Vagina (tissue), 2 donors: ENCODE results near the gene PPP2R3B. TPM values are rescaled to one million over a fixed set of nuclear protein-coding genes. Genes with fewer than 3 reads are reported as not detected.
A peak's percentile ranks its signal among the peaks of the same experiment; 100 is the strongest.
"Not testable (repeated sequence)": the region's sequence is repeated elsewhere in the genome, so short reads cannot be mapped to it uniquely, and the experiment has no call there.

Source experiments
- DNase-seq, 2 donors: peaks; one replicate each; pipeline ENCODE4 v3.0.0-alpha.2; 2017; ENCODE audit errors: extremely low spot score in 2 of 2
- H3K27ac ChIP-seq: fragments of 200-600 bp; sonication (generic); one replicate; pipeline ENCODE4 v1.5.1; 2019
- H3K27me3 ChIP-seq: fragments of 200-600 bp; sonication (generic); one replicate; pipeline ENCODE4 v1.5.1; 2019
- H3K36me3 ChIP-seq, 2 donors: fragments of 200-600 bp; sonication (generic); one replicate each; pipeline ENCODE4 v1.5.1; 2017 to 2019
- H3K4me1 ChIP-seq: fragments of 200-600 bp; sonication (generic); one replicate; pipeline ENCODE4 v1.5.1; 2019
- H3K4me3 ChIP-seq, 2 donors: fragments of 200-600 bp; sonication (generic); 1 replicate in 1 of 2; 2 replicates in 1 of 2; pipeline ENCODE4 v1.5.1; 2016 to 2019
- H3K9me3 ChIP-seq: fragments of 200-600 bp; sonication (generic); one replicate; pipeline ENCODE4 v1.5.1; 2019
- POLR2A ChIP-seq, 2 donors: fragments of 450-650 bp; IDR thresholded peaks; one replicate each; pipeline ENCODE4 v1.6.1; 2017; ENCODE audit warnings: antibody characterized with exemption in 2 of 2, mild to moderate bottlenecking in 2 of 2, moderate library complexity in 2 of 2
- POLR2AphosphoS5 ChIP-seq, 2 donors: sonication (generic); formaldehyde crosslinking; IDR thresholded peaks; one replicate each; pipeline ENCODE4 v1.9.0; 2017; ENCODE audit warnings: antibody characterized with exemption in 2 of 2, mild to moderate bottlenecking in 2 of 2, low read depth in 1 of 2; ENCODE audit not compliant: insufficient read depth in 1 of 2
- intact Hi-C: fragments of 100-400 bp; cut with DNase I; formaldehyde crosslinking; loops from one replicate; pipeline ENCODE4 v1.15.1; 2023
- total RNA-seq: library from RNA; depleted of rRNA; stranded (reverse); fragments of >200 nt; gene quantifications from one replicate; pipeline ENCODE4 v1.2.3, GENCODE V29; 2016
- TF ChIP-seq, protein P1 (sequence below), 3 experiments: fragments of 450-650 bp in 2 of 3; fragments of 200-600 bp in 1 of 3; sonication (generic) in 1 of 3; IDR thresholded peaks; one replicate each; pipeline ENCODE4 v1.5.1; 2017 to 2019; ENCODE audit warnings: antibody characterized with exemption in 3 of 3, mild to moderate bottlenecking in 2 of 3, moderate library complexity in 2 of 3

The PPP2R3B gene
- total RNA-seq, 1 donor from 2014 or later: 28.5 TPM

DNA sequence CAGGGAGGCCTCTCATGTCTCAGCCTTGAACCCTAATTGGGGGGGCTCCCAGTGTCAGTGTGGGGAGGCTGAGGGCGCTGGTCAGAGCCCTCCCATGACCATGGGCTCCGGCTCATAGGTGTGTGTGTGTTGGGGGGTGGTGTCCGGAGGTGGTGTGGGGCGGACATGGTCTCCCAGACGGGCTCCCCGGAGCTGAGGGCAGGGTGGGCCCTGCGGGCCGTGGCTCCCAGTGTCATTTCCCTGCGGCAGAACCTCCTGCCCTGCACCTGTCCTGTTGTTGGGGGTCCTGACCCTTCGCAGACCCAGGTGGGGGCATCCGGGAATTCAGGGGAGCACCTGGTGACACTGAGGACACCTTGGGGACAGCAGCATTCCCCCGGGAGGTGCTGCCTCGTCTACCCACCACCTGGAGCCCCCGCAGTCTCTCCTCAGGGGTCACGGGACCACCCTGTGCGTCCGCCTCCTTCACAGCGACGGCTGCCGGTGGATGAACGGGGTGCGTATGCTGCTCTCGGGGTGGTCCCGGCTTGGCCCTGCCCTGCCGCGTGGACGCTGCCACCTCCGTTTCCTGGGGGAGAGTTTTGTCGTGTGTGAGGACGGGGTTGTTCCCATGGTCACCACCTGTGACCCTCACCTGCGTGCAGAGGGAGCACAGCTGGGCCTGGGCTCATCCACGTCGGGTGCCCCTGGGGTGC is 53.6 kb downstream of the PPP2R3B start:
- no peak for DNase-seq
- H3K27ac ChIP-seq: no peak overlapping the region
- intact Hi-C loops: loop anchor here (10.0 kb wide), 1 partner anchor 1092 kb away; no protein-coding TSS in a partner anchor
- H3K36me3 ChIP-seq: peaks cover 0 to 13% of the 10 kb centered on the region in 2 donors
- peaks cover 13% of the 10 kb centered on the region for H3K4me1 ChIP-seq
- H3K9me3 ChIP-seq: no peaks in the 10 kb centered on the region
- no peak overlapping the region for H3K4me3 ChIP-seq
- TF ChIP-seq POLR2AphosphoS5 (IDR thresholded peaks at IDR 0.05; ENCODE audit: insufficient read depth in 1 of 2, low read depth in 1 of 2): no peak
- no peak for TF ChIP-seq POLR2A (IDR thresholded peaks at IDR 0.05)
- TF ChIP-seq, protein P1, sequence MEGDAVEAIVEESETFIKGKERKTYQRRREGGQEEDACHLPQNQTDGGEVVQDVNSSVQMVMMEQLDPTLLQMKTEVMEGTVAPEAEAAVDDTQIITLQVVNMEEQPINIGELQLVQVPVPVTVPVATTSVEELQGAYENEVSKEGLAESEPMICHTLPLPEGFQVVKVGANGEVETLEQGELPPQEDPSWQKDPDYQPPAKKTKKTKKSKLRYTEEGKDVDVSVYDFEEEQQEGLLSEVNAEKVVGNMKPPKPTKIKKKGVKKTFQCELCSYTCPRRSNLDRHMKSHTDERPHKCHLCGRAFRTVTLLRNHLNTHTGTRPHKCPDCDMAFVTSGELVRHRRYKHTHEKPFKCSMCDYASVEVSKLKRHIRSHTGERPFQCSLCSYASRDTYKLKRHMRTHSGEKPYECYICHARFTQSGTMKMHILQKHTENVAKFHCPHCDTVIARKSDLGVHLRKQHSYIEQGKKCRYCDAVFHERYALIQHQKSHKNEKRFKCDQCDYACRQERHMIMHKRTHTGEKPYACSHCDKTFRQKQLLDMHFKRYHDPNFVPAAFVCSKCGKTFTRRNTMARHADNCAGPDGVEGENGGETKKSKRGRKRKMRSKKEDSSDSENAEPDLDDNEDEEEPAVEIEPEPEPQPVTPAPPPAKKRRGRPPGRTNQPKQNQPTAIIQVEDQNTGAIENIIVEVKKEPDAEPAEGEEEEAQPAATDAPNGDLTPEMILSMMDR (IDR thresholded peaks at IDR 0.05): no peak
- no peaks in the 10 kb centered on the region for H3K27me3 ChIP-seq

DNA sequence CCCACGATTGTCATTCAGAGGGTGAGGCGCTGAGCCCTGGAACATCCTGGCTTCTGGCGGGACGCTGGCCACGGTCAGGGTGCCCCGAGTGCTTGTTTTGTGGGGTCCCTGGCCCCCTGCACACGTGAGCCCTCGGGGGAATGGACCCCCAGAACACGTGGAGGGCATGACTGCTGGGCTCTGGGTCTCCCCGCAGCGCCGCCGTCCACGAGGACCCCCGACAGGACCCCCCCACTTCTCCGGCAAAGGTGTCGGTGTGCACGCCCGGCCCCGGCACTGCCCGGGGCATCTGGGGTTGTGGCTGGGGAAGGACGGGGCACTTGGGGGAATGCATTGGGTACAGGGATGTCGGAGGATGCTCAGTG is 54.2 kb downstream of the PPP2R3B start:
- H3K9me3 ChIP-seq: no peaks in the 10 kb centered on the region
- no peaks in the 10 kb centered on the region for H3K27me3 ChIP-seq
- no peak overlapping the region for H3K27ac ChIP-seq
- intact Hi-C loops: loop anchor here (10.0 kb wide), 1 partner anchor 1092 kb away; no protein-coding TSS in a partner anchor
- H3K4me3 ChIP-seq: no peak overlapping the region
- peaks cover 0 to 13% of the 10 kb centered on the region in 2 donors for H3K36me3 ChIP-seq
- no peak for TF ChIP-seq POLR2AphosphoS5 (IDR thresholded peaks at IDR 0.05; ENCODE audit: insufficient read depth in 1 of 2, low read depth in 1 of 2)
- H3K4me1 ChIP-seq: peaks cover 13% of the 10 kb centered on the region
- DNase-seq: no peak

DNA sequence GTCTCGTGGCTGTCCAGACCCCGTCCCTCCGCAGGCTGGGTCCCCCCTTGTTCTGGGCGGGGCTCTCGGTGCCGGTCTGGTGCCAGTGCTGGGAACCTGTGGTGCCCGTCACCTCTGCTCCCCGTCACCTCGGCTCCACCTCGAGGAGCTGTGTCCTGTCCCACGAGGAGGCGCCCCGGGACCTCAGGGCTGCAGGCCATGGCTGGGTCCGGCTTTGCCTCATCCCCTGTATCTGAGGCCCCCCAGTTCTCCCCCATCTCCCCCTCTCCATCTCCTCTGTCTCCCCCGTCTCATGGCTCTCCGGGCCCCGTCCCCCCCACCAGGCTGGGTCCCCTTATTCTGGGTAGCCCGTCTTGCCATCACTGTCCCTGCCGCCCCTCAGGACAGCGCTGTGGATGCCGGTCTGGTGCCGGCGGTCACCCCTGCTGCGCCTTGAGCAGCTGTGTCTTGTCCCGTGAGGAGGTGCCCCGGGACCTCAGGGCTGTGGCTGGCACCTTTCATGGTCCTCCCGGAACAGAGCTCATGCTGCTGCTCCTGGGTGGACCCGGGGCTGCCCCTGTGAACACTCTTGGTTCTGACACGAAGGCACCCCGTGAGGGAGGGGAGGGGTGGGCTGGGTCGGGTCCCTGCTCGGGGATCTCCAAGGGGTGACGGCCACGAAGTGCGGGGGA is 54.7 kb downstream of the PPP2R3B start:
- H3K27me3 ChIP-seq: no peaks in the 10 kb centered on the region
- H3K4me3 ChIP-seq: peak overlapping the region in 1 of 2 donors; percentile 21
- peaks cover 0 to 13% of the 10 kb centered on the region in 2 donors for H3K36me3 ChIP-seq
- intact Hi-C loops: loop anchor here (10.0 kb wide), 1 partner anchor 1093 kb away; no protein-coding TSS in a partner anchor
- DNase-seq: no peak
- H3K4me1 ChIP-seq: peaks cover 13% of the 10 kb centered on the region
- H3K9me3 ChIP-seq: no peaks in the 10 kb centered on the region
- TF ChIP-seq, protein P1 (IDR thresholded peaks at IDR 0.05): no peak
- TF ChIP-seq POLR2AphosphoS5 (IDR thresholded peaks at IDR 0.05; ENCODE audit: insufficient read depth in 1 of 2, low read depth in 1 of 2) (no peak), POLR2A (IDR thresholded peaks at IDR 0.05) (no peak)
- H3K27ac ChIP-seq: no peak overlapping the region

DNA sequence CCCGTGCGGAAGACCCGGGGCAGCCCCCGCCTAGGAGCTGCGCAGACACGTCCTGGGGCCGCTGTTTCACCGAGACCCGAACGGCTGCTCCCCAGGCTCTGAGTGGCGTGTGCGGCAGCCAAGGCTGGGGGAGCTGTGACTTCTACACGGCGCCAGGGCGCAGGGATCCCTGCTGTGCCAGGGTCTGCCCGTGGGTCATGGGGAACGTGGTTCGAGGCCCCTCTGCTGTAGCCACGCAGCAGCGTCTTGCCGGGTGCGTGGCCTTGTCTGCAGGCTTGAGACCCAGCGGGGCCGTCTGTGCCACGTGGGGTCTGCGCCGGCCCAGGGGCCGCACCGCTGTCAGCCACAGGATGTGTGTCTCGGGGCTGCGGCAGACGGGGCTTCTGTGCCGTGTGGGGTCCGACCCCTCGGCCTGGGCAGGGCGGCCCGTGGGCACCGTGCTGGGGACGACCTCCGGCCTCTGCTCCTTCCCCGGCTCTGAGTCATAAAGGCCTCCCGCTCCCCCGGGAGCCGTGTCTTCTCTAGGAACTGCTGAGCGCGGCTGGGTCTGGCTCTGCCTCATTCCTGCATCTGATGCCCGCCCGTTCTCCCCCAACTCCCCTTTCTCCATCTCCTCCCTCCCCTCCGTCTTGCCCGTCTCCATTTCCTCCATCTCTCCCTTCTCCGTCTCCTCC is 55.4 kb downstream of the PPP2R3B start:
- Histone ChIP-seq H3K4me1 (peaks cover 13% of the 10 kb centered on the region), H3K27me3 (no peaks in the 10 kb centered on the region), H3K36me3 (peaks cover 0 to 9% of the 10 kb centered on the region in 2 donors), H3K27ac (no peak overlapping the region), H3K4me3 (peak overlapping the region in 1 of 2 donors; percentile 21), H3K9me3 (no peaks in the 10 kb centered on the region)
- intact Hi-C loops: loop anchor here (10.0 kb wide), 1 partner anchor 1094 kb away; no protein-coding TSS in a partner anchor
- no peak for TF ChIP-seq POLR2AphosphoS5 (IDR thresholded peaks at IDR 0.05; ENCODE audit: insufficient read depth in 1 of 2, low read depth in 1 of 2)
- no peak for TF ChIP-seq POLR2A (IDR thresholded peaks at IDR 0.05)
- TF ChIP-seq, protein P1 (IDR thresholded peaks at IDR 0.05): no peak
- DNase-seq: no peak

DNA sequence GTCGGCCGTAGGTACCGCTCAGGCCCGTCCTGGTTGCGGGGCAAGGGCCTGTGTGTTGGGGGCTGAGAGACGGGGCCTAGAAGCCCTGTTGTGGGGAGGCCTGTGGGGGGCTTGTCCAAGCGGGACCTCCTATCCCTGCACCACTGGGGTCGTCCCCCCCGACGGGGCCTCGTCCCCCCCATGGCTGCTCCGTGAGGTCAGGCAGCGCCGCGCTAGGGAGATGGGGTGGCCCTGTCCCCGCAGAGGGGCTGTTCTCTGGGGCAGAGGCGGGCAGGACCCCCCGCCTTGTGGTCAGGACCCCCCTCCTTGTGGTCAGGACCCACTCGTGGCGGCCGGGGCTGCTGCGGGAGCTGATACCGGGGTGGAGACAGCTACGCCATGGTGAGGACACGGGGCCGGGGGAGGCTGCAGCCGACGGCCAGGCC is 56.0 kb downstream of the PPP2R3B start:
- H3K4me1 ChIP-seq: peaks cover 13% of the 10 kb centered on the region
- DNase-seq: no peak
- intact Hi-C loops: loop anchor here (10.0 kb wide), 1 partner anchor 1094 kb away; no protein-coding TSS in a partner anchor
- H3K36me3 ChIP-seq: peaks cover 0 to 9% of the 10 kb centered on the region in 2 donors
- H3K27ac ChIP-seq: no peak overlapping the region
- no peaks in the 10 kb centered on the region for H3K9me3 ChIP-seq
- peak overlapping the region in 1 of 2 donors; percentile 21 for H3K4me3 ChIP-seq
- H3K27me3 ChIP-seq: no peaks in the 10 kb centered on the region
- TF ChIP-seq, protein P1 (IDR thresholded peaks at IDR 0.05): no peak
- no peak for TF ChIP-seq POLR2A (IDR thresholded peaks at IDR 0.05)
- TF ChIP-seq POLR2AphosphoS5 (IDR thresholded peaks at IDR 0.05; ENCODE audit: insufficient read depth in 1 of 2, low read depth in 1 of 2): no peak

DNA sequence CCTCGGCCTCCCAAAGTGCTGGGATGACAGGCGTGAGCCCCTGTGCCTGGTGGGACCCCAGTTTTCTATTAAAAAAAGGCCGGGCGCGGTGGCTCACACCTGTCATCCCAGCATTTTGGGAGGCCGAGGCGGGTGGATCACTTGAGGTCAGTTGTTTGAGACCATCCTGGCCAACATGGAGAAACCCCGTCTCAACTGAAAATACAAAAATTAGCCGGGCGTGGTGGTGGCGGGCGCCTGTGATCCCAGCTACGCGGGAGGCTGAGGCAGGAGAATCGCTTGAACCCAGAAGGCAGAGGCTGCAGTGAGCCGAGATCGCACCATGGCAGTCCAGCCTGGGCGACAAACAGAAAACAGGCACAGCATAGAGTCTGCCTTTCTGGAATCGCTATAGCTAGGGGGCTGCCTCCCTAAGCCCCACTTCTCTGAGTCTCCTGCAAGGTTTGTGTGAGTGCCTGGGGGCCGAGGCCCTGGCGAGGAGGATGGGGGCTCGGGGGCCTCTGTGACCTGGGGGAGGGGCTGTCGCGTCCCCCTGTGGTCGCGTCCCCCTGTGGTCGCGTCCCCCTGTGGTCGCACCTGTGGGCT is 56.5 kb downstream of the PPP2R3B start:
- peaks cover 13% of the 10 kb centered on the region for H3K4me1 ChIP-seq
- not testable (repeated sequence) for H3K36me3 ChIP-seq, H3K27me3 ChIP-seq, H3K9me3 ChIP-seq, DNase-seq, H3K4me3 ChIP-seq, H3K27ac ChIP-seq
- intact Hi-C loops: loop anchor here (10.0 kb wide), 1 partner anchor 1095 kb away; no protein-coding TSS in a partner anchor
